Spleen (tissue), 7 donors: ENCODE data around the gene ATP1A1.

Experiments
- CTCF ChIP-seq, 11 experiments: fragments of 200-600 bp in 7 of 11; fragments of 450-650 bp in 4 of 11; sonication (generic) in 4 of 11; IDR thresholded peaks in 8 of 11; conservative IDR thresholded peaks in 3 of 11; 1 replicate in 7 of 11; 2 replicates in 4 of 11; pipeline versions ENCODE4 v1.4.0 to v1.8.0; 2016 to 2021; ENCODE audit warnings: antibody characterized with exemption in 11 of 11, inconsistent platforms in 4 of 11, mild to moderate bottlenecking in 1 of 11
- POLR2A ChIP-seq, 3 donors: fragments of 450-650 bp; IDR thresholded peaks; one replicate each; pipeline ENCODE4 v1.5.1; 2017; ENCODE audit warnings: antibody characterized with exemption in 3 of 3, mild to moderate bottlenecking in 1 of 3
- POLR2AphosphoS5 ChIP-seq, 3 donors: sonication (generic); formaldehyde crosslinking; IDR thresholded peaks; one replicate each; pipeline ENCODE4 v1.5.1; 2017; ENCODE audit warnings: antibody characterized with exemption in 3 of 3
- donor health status: DM: no; HTN: no; CAD: no; lungs with moderate emphysema.
- donor health status: DM: no; HTN: no; CAD: no.
- donor health status: DM: no; HTN: no; CAD: no.

- TF ChIP-seq CTCF (IDR thresholded peaks at IDR 0.05 in 8 of 11, conservative IDR thresholded peaks at IDR 0.05 in 3 of 11) (no peak), POLR2AphosphoS5 (IDR thresholded peaks at IDR 0.05) (no peak), POLR2A (IDR thresholded peaks at IDR 0.05) (no peak)
Measured at GRCh38 chr1:116439701-116440100, 66.7 kb downstream of the ATP1A1 start.
